Liver (tissue), 9 donors: ENCODE data around the gene OCA2. TPM values are rescaled to one million over a fixed set of nuclear protein-coding genes. Genes with fewer than 3 reads are reported as not detected.
"Not testable (repeated sequence)": the region's sequence is repeated elsewhere in the genome, so short reads cannot be mapped to it uniquely, and the experiment has no call there.

Experiments
- DNase-seq: peaks from one replicate; pipeline ENCODE4 v3.0.0-alpha.2; 2017; ENCODE audit warnings: low spot score
- H3K27ac ChIP-seq, 2 donors: one replicate each; pipeline ENCODE4 v1.7.0; 2013; ENCODE audit warnings: inconsistent platforms in 2 of 2, low read length in 2 of 2, control low read depth in 1 of 2, low read depth in 1 of 2, mild to moderate bottlenecking in 1 of 2
- H3K27me3 ChIP-seq, 4 donors: one replicate each; pipeline versions ENCODE4 v1.6.1 to v1.7.0; 2013; ENCODE audit warnings: low read length in 3 of 4, inconsistent platforms in 1 of 4, mild to moderate bottlenecking in 1 of 4, moderate library complexity in 1 of 4; ENCODE audit not compliant: control insufficient read depth in 4 of 4, insufficient read depth in 4 of 4
- H3K36me3 ChIP-seq, 4 donors: one replicate each; pipeline versions ENCODE4 v1.6.1 to v1.7.0; 2013; ENCODE audit warnings: low read length in 3 of 4, mild to moderate bottlenecking in 3 of 4, low read depth in 1 of 4, moderate library complexity in 1 of 4; ENCODE audit not compliant: control insufficient read depth in 4 of 4, insufficient read depth in 3 of 4
- H3K4me1 ChIP-seq, 4 donors: one replicate each; pipeline versions ENCODE4 v1.6.1 to v1.7.0; 2013; ENCODE audit warnings: low read length in 3 of 4, mild to moderate bottlenecking in 3 of 4, moderate library complexity in 1 of 4; ENCODE audit not compliant: control insufficient read depth in 4 of 4, insufficient read depth in 4 of 4
- H3K4me3 ChIP-seq, 3 donors: one replicate each; pipeline versions ENCODE4 v1.6.1 to v1.7.0; 2013; ENCODE audit warnings: low read length in 3 of 3, control low read depth in 1 of 3, low read depth in 1 of 3, mild to moderate bottlenecking in 1 of 3
- H3K9ac ChIP-seq, 2 donors: one replicate each; pipeline ENCODE4 v1.7.0; 2013; ENCODE audit warnings: low read length in 2 of 2, mild to moderate bottlenecking in 2 of 2, moderate library complexity in 2 of 2, control low read depth in 1 of 2, low read depth in 1 of 2
- H3K9me3 ChIP-seq, 4 donors: one replicate each; pipeline versions ENCODE4 v1.6.1 to v1.7.0; 2013; ENCODE audit warnings: low read length in 3 of 4; ENCODE audit not compliant: control insufficient read depth in 4 of 4
- ATF3 ChIP-seq: IDR thresholded peaks from 2 replicates; pipeline ENCODE4 v1.6.1; 2016; ENCODE audit warnings: antibody characterized with exemption
- CTCF ChIP-seq: fragments of 150-350 bp; IDR thresholded peaks from 2 replicates; pipeline ENCODE4 v1.5.1; 2017; ENCODE audit warnings: improper control_type of control experiment, low read depth, low read length; ENCODE audit not compliant: missing input control
- EGR1 ChIP-seq, 2 donors: IDR thresholded peaks; 2 replicates each; pipeline ENCODE4 v1.6.1; 2016 to 2018; ENCODE audit warnings: antibody characterized with exemption in 2 of 2, low read depth in 2 of 2
- FOXA1 ChIP-seq: IDR thresholded peaks from 2 replicates; pipeline ENCODE4 v1.6.1; 2016; ENCODE audit warnings: antibody characterized with exemption
- FOXA2 ChIP-seq: IDR thresholded peaks from 2 replicates; pipeline ENCODE4 v1.6.1; 2016; ENCODE audit warnings: antibody characterized with exemption
- GABPA ChIP-seq, 2 donors: IDR thresholded peaks in 1 of 2; conservative IDR thresholded peaks in 1 of 2; 2 replicates each; pipeline ENCODE4 v1.6.1; 2016; ENCODE audit warnings: antibody characterized with exemption in 2 of 2, mild to moderate bottlenecking in 1 of 2, moderate library complexity in 1 of 2
- HNF4A ChIP-seq, 2 donors: conservative IDR thresholded peaks; 2 replicates each; pipeline ENCODE4 v1.6.1; 2016; ENCODE audit warnings: antibody characterized with exemption in 2 of 2, mild to moderate bottlenecking in 2 of 2
- HNF4G ChIP-seq: IDR thresholded peaks from 2 replicates; pipeline ENCODE4 v1.6.1; 2016; ENCODE audit warnings: antibody characterized with exemption
- JUND ChIP-seq, 2 donors: IDR thresholded peaks; 2 replicates each; pipeline ENCODE4 v1.6.1; 2016; ENCODE audit warnings: antibody characterized with exemption in 2 of 2
- MAX ChIP-seq: IDR thresholded peaks from 2 replicates; pipeline ENCODE4 v1.6.1; 2016; ENCODE audit warnings: antibody characterized with exemption
- NR2F2 ChIP-seq: IDR thresholded peaks from 2 replicates; pipeline ENCODE4 v1.6.1; 2016; ENCODE audit warnings: antibody characterized with exemption
- RAD21 ChIP-seq, 2 donors: IDR thresholded peaks; 2 replicates each; pipeline ENCODE4 v1.6.1; 2016; ENCODE audit warnings: antibody characterized with exemption in 2 of 2, mild to moderate bottlenecking in 2 of 2
- REST ChIP-seq: IDR thresholded peaks from 2 replicates; pipeline ENCODE4 v1.6.1; 2016; ENCODE audit warnings: antibody characterized with exemption, mild to moderate bottlenecking
- RXRA ChIP-seq, 2 donors: IDR thresholded peaks; 2 replicates each; pipeline ENCODE4 v1.6.1; 2017 to 2018; ENCODE audit warnings: antibody characterized with exemption in 2 of 2, mild to moderate bottlenecking in 1 of 2
- SP1 ChIP-seq: IDR thresholded peaks from 2 replicates; pipeline ENCODE4 v1.6.1; 2018; ENCODE audit warnings: antibody characterized with exemption, mild to moderate bottlenecking
- TAF1 ChIP-seq: conservative IDR thresholded peaks from 2 replicates; pipeline ENCODE4 v1.6.1; 2016; ENCODE audit warnings: antibody characterized with exemption, mild to moderate bottlenecking
- YY1 ChIP-seq: IDR thresholded peaks from 2 replicates; pipeline ENCODE4 v1.6.1; 2016; ENCODE audit warnings: antibody characterized with exemption, mild to moderate bottlenecking
- ZBTB33 ChIP-seq: IDR thresholded peaks from 2 replicates; pipeline ENCODE4 v1.6.1; 2016; ENCODE audit warnings: antibody characterized with exemption
- WGBS: extraction: QIAGEN DNeasy Blood & Tissue Kit; methylation state at CpG from one replicate; pipeline ENCODE4 v1.1.7; 2013; 5-methylcytosine and 5-hydroxymethylcytosine counted together
- polyA plus RNA-seq, 2 donors: library from polyadenylated mRNA; stranded (reverse) in 1 of 2; unstranded in 1 of 2; fragments of 200-250 nt in 1 of 2; fragments of >200 nt in 1 of 2; fragmentation: Nextera tagmentation in 1 of 2; extraction: Ambion mirVana in 1 of 2; gene quantifications; one replicate each; pipeline versions ENCODE4 v1.2.1 to v1.2.3, GENCODE V29; 2013 to 2015
- total RNA-seq, 2 donors: library from RNA; depleted of rRNA; stranded (reverse); fragments of >200 nt; gene quantifications; one replicate each; pipeline ENCODE4 v1.2.3, GENCODE V29; 2014
- donor health status: healthy.
- donor health status: healthy.
- donor health status: healthy.
- donor health status: healthy.
- donor health status: healthy.

OCA2 gene
- total and polyA plus RNA-seq, 4 donors, result 0.02 to 0.56 (median 0.15) TPM

GRCh38 chr15:28147801-28148200 is 48.7 kb upstream of the OCA2 start (continued):
- no peak for TF ChIP-seq CTCF
- TF ChIP-seq SP1, result no peak
- TF ChIP-seq JUND (IDR thresholded peaks at IDR 0.05), result no peak
- no peak for TF ChIP-seq RXRA (IDR thresholded peaks at IDR 0.05)

- H3K4me1 ChIP-seq, DNase-seq, H3K9ac ChIP-seq, H3K9me3 ChIP-seq, H3K27me3 ChIP-seq, H3K27ac ChIP-seq, H3K4me3 ChIP-seq: not testable (repeated sequence)
- WGBS, result 94% methylated on average over 4 of the region's 4 CpGs
- H3K36me3 ChIP-seq, result peaks cover 11 to 41% (median 23%) of the 10 kb centered on the region in 4 donors
Measured at GRCh38 chr15:28145419-28145818, 46.3 kb upstream of the OCA2 start.

- no peak for DNase-seq
- no peaks in the 10 kb centered on the region for H3K9me3 ChIP-seq
- WGBS, result 97% methylated on average over 6 of the region's 6 CpGs
- H3K36me3 ChIP-seq, result peaks cover 4 to 38% (median 23%) of the 10 kb centered on the region in 4 donors
- no peak overlapping the region for H3K27ac ChIP-seq
- H3K27me3 ChIP-seq, result no peaks in the 10 kb centered on the region
- no peak overlapping the region for H3K4me3 ChIP-seq
- TF ChIP-seq RXRA (IDR thresholded peaks at IDR 0.05) (no peak), SP1 (no peak), NR2F2 (no peak), ATF3 (no peak), YY1 (no peak), CTCF (no peak), GABPA (IDR thresholded peaks at IDR 0.05 in 1 of 2, conservative IDR thresholded peaks at IDR 0.05 in 1 of 2) (no peak), FOXA2 (no peak), HNF4G (no peak), FOXA1 (no peak), TAF1 (no peak), ZBTB33 (no peak), REST (no peak), EGR1 (IDR thresholded peaks at IDR 0.05; ENCODE audit: low read depth in 2 of 2) (no peak), JUND (IDR thresholded peaks at IDR 0.05) (no peak), MAX (no peak), RAD21 (IDR thresholded peaks at IDR 0.05) (no peak), HNF4A (conservative IDR thresholded peaks at IDR 0.05) (no peak)
- no peak overlapping the region for H3K9ac ChIP-seq
- no peaks in the 10 kb centered on the region for H3K4me1 ChIP-seq
Measured at GRCh38 chr15:28140062-28140461, 40.9 kb upstream of the OCA2 start.
